SK-N-SH (cell line): ENCODE results near the gene MS4A4A. TPM values are rescaled to one million over a fixed set of nuclear protein-coding genes. Genes with fewer than 3 reads are reported as not detected.

Experiments used
- CTCF ChIA-PET: fragments of 300-600, 350-600 bp; formaldehyde crosslinking; extraction: SDS; loops from one replicate; lab custom pipeline; 2021; lab: Yijun Ruan, JAX
- POLR2A ChIA-PET: fragments of 350-600 bp; sonication (Branson Sonifier 250); formaldehyde crosslinking; extraction: SDS; loops from one replicate; lab custom pipeline; 2020; ENCODE audit warnings: antibody characterized with exemption, inconsistent platforms; lab: Yijun Ruan, JAX
- DNase-seq: peaks from one replicate; pipeline ENCODE4 v3.0.0; 2012
- H2AFZ ChIP-seq: fragments of 200-600 bp; sonication (generic); 2 replicates; pipeline ENCODE4 v1.8.1; 2016; ENCODE audit warnings: antibody characterized with exemption, mild to moderate bottlenecking, low read depth
- H3F3A ChIP-seq: fragments of 200-600 bp; sonication (generic); replicated peaks from 2 replicates; pipeline ENCODE3; 2016; ENCODE audit warnings: antibody characterized with exemption, mild to moderate bottlenecking; ENCODE audit not compliant: insufficient read depth
- H3K27ac ChIP-seq, 2 experiments: fragments of 200-500 bp in 1 of 2; fragments of 200-600 bp in 1 of 2; sonication (Bioruptor generic) in 1 of 2; sonication (generic), shearing (Covaris generic) in 1 of 2; 2 replicates each; pipeline versions ENCODE4 v1.5.1 to v1.6.1; 2014 to 2016; ENCODE audit warnings: low read depth in 2 of 2, inconsistent platforms in 1 of 2, low read length in 1 of 2, mild to moderate bottlenecking in 1 of 2, mixed read lengths in 1 of 2
- H3K27me3 ChIP-seq: fragments of 200-600 bp; sonication (generic), shearing (Covaris generic); 2 replicates; pipeline ENCODE4 v1.6.1; 2016; ENCODE audit warnings: mixed run types; ENCODE audit not compliant: insufficient read depth
- H3K36me3 ChIP-seq, 2 experiments: fragments of 200-500 bp in 1 of 2; fragments of 200-600 bp in 1 of 2; sonication (Bioruptor generic) in 1 of 2; sonication (generic) in 1 of 2; replicated peaks in 1 of 2; 2 replicates each; pipeline versions ENCODE3 to v1.5.1; 2014 to 2016; ENCODE audit warnings: low read length in 1 of 2, mild to moderate bottlenecking in 1 of 2; ENCODE audit not compliant: insufficient read depth in 2 of 2, control insufficient read depth in 1 of 2
- H3K4me1 ChIP-seq, 2 experiments: fragments of 200-500 bp in 1 of 2; fragments of 200-600 bp in 1 of 2; sonication (Bioruptor generic) in 1 of 2; sonication (generic), shearing (Covaris generic) in 1 of 2; 2 replicates each; pipeline versions ENCODE4 v1.5.1 to v1.6.1; 2014 to 2016; ENCODE audit warnings: low read depth in 1 of 2, low read length in 1 of 2, mixed run types in 1 of 2; ENCODE audit not compliant: insufficient read depth in 2 of 2, control insufficient read depth in 1 of 2
- H3K4me2 ChIP-seq: fragments of 200-600 bp; sonication (generic), shearing (Covaris generic); 2 replicates; pipeline ENCODE4 v1.6.1; 2017; ENCODE audit warnings: mixed run types
- H3K4me3 ChIP-seq, 2 experiments: fragments of 200-500 bp in 1 of 2; fragments of 200-600 bp in 1 of 2; sonication (Bioruptor generic) in 1 of 2; sonication (generic), shearing (Covaris generic) in 1 of 2; 2 replicates each; pipeline versions ENCODE4 v1.5.1 to v1.8.1; 2014 to 2016; ENCODE audit warnings: low read depth in 2 of 2, inconsistent platforms in 1 of 2, low read length in 1 of 2, mild to moderate bottlenecking in 1 of 2, mixed read lengths in 1 of 2, moderate library complexity in 1 of 2
- H3K79me2 ChIP-seq: fragments of 200-600 bp; sonication (generic); 2 replicates; pipeline ENCODE4 v1.8.1; 2017; ENCODE audit warnings: mild to moderate bottlenecking; ENCODE audit not compliant: insufficient read depth
- H3K9ac ChIP-seq: fragments of 200-600 bp; sonication (generic); 2 replicates; pipeline ENCODE4 v1.6.1; 2017; ENCODE audit warnings: mixed run types
- H3K9me2 ChIP-seq: fragments of 200-600 bp; sonication (generic); 2 replicates; pipeline ENCODE4 v1.6.1; 2017; ENCODE audit warnings: mixed run types
- H3K9me3 ChIP-seq: fragments of 200-600 bp; sonication (generic); 2 replicates; pipeline ENCODE4 v1.6.1; 2017; ENCODE audit warnings: mixed run types, mild to moderate bottlenecking, moderate library complexity
- H4K20me1 ChIP-seq: fragments of 200-600 bp; sonication (generic); 2 replicates; pipeline ENCODE4 v1.6.1; 2017; ENCODE audit warnings: mild to moderate bottlenecking, mixed run types; ENCODE audit not compliant: insufficient read depth
- EP300 ChIP-seq, 2 experiments: IDR thresholded peaks; 2 replicates each; pipeline versions ENCODE4 v1.4.0 to v1.6.1; 2012; ENCODE audit warnings: borderline replicate concordance in 1 of 2, low read depth in 1 of 2, low read length in 1 of 2
- FOXM1 ChIP-seq: IDR thresholded peaks from 2 replicates; pipeline ENCODE4 v1.4.0; 2012; ENCODE audit warnings: low read depth, mild to moderate bottlenecking
- MXI1 ChIP-seq: IDR thresholded peaks from 2 replicates; pipeline ENCODE4 v1.6.1; 2012; ENCODE audit warnings: mild to moderate bottlenecking, low read depth, low read length, improper control_type of control experiment
- RCOR1 ChIP-seq: fragments of 150-350 bp; IDR thresholded peaks from 2 replicates; pipeline ENCODE4 v1.6.1; 2017; ENCODE audit warnings: antibody characterized with exemption, low read length
- SIN3A ChIP-seq: IDR thresholded peaks from 2 replicates; pipeline ENCODE4 v1.6.1; 2012; ENCODE audit warnings: low read depth, mild to moderate bottlenecking, low read length, moderate library complexity, borderline replicate concordance
- TAF1 ChIP-seq: IDR thresholded peaks from 2 replicates; pipeline ENCODE4 v1.6.1; 2012; ENCODE audit warnings: low read depth, mild to moderate bottlenecking, low read length, moderate library complexity, borderline replicate concordance
- WGBS: methylation state at CpG from one replicate; pipeline ENCODE4 v1.1.6; 2017; ENCODE audit warnings: low lambda C conversion rate; 5-methylcytosine and 5-hydroxymethylcytosine counted together
- polyA plus RNA-seq, 3 experiments: library from polyadenylated mRNA; depleted of rRNA; stranded (reverse); fragments of >200 nt; gene quantifications; 2 replicates each; pipeline ENCODE4 v1.2.3, GENCODE V29; 2012
- TF ChIP-seq, protein P1 (sequence below): fragments of 200-600 bp; sonication (generic); IDR thresholded peaks from 2 replicates; pipeline ENCODE4 v1.6.1; 2017; ENCODE audit warnings: antibody characterized with exemption, mild to moderate bottlenecking, moderate library complexity
- TF ChIP-seq, protein P2 (sequence below): fragments of 150-350 bp; IDR thresholded peaks from 2 replicates; pipeline ENCODE4 v1.6.1; 2016; ENCODE audit warnings: mild to moderate bottlenecking, low read depth, low read length

MS4A4A gene
- polyA plus RNA-seq, 1 of the 3 experiments (the other 2 are of a cell fraction): not detected

- no peak for TF ChIP-seq RCOR1
- TF ChIP-seq, protein P1, sequence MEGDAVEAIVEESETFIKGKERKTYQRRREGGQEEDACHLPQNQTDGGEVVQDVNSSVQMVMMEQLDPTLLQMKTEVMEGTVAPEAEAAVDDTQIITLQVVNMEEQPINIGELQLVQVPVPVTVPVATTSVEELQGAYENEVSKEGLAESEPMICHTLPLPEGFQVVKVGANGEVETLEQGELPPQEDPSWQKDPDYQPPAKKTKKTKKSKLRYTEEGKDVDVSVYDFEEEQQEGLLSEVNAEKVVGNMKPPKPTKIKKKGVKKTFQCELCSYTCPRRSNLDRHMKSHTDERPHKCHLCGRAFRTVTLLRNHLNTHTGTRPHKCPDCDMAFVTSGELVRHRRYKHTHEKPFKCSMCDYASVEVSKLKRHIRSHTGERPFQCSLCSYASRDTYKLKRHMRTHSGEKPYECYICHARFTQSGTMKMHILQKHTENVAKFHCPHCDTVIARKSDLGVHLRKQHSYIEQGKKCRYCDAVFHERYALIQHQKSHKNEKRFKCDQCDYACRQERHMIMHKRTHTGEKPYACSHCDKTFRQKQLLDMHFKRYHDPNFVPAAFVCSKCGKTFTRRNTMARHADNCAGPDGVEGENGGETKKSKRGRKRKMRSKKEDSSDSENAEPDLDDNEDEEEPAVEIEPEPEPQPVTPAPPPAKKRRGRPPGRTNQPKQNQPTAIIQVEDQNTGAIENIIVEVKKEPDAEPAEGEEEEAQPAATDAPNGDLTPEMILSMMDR: no peak
These were observed 49.8 kb upstream of the MS4A4A start (continued) for GRCh38 chr11:60230681-60231080.

DNA sequence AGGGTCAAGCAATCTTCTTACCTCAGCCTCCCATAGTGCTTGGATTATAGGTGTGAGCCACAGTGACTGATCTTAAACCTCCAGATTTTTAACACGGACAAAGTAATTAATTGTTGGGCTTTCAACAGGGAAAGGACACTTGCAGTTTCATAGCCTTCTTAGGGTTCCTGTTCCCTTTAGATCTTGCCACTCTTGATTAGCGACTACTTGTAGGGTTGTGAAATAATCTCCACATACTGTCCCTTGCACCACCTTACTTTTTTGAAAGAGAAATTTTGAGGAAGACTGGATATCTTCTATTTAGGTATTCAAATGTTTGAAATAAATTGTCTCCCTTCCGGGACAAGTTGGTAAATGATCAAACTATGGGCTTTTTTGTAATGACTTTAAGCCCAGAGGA, 45.1 kb upstream of the MS4A4A start:
- H3K9ac ChIP-seq: no peak overlapping the region
- DNase-seq: no peak
- no peak overlapping the region for H3K4me2 ChIP-seq
- H3K4me1 ChIP-seq: no peaks in the 10 kb centered on the region
- H3K36me3 ChIP-seq: no peaks in the 10 kb centered on the region
- no peaks in the 10 kb centered on the region for H3K79me2 ChIP-seq
- H3K4me3 ChIP-seq: no peak overlapping the region
- WGBS: 5% methylated on average over 3 of the region's 3 CpGs
- TF ChIP-seq EP300 (IDR thresholded peaks at IDR 0.05; ENCODE audit: borderline replicate concordance in 1 of 2, low read depth in 1 of 2, low read length in 1 of 2): no peak
- TF ChIP-seq MXI1: no peak
- no peak for TF ChIP-seq FOXM1
- TF ChIP-seq, protein P2, sequence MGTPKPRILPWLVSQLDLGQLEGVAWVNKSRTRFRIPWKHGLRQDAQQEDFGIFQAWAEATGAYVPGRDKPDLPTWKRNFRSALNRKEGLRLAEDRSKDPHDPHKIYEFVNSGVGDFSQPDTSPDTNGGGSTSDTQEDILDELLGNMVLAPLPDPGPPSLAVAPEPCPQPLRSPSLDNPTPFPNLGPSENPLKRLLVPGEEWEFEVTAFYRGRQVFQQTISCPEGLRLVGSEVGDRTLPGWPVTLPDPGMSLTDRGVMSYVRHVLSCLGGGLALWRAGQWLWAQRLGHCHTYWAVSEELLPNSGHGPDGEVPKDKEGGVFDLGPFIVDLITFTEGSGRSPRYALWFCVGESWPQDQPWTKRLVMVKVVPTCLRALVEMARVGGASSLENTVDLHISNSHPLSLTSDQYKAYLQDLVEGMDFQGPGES: no peak
- no peak for TF ChIP-seq SIN3A
- TF ChIP-seq TAF1: no peak
- H3K27ac ChIP-seq: no peak overlapping the region
- H3K9me3 ChIP-seq: no peaks in the 10 kb centered on the region; the same call in 1 of the 2 replicates
- H3F3A ChIP-seq: no peaks in the 10 kb centered on the region
- CTCF ChIA-PET: no interaction called here
- H4K20me1 ChIP-seq: no peaks in the 10 kb centered on the region
- POLR2A ChIA-PET: no interaction called here
- H3K27me3 ChIP-seq: no peaks in the 10 kb centered on the region
- H2AFZ ChIP-seq: no peak overlapping the region
- H3K9me2 ChIP-seq: no peaks in the 10 kb centered on the region; the same call in 1 of the 2 replicates

- Histone ChIP-seq H3K4me1 (no peaks in the 10 kb centered on the region), H3K9ac (no peak overlapping the region), H3K9me2 (no peaks in the 10 kb centered on the region; the same call in 1 of the 2 replicates), H3K36me3 (no peaks in the 10 kb centered on the region), H3K9me3 (no peaks in the 10 kb centered on the region; the same call in 1 of the 2 replicates), H3K27ac (no peak overlapping the region), H2AFZ (no peak overlapping the region), H3K4me2 (no peak overlapping the region), H3K79me2 (no peaks in the 10 kb centered on the region), H3K27me3 (no peaks in the 10 kb centered on the region; the same call in 1 of the 2 replicates), H3F3A (no peaks in the 10 kb centered on the region), H4K20me1 (no peaks in the 10 kb centered on the region), H3K4me3 (no peak overlapping the region)
- ChIA-PET CTCF (interaction anchor here (1.5 kb wide), 1 partner anchor 10 kb away, joined by 3 read pairs; no protein-coding TSS in a partner anchor), POLR2A (no interaction called here)
- WGBS: 11% methylated on average over 5 of the region's 5 CpGs
- DNase-seq: no peak
- no peak for TF ChIP-seq FOXM1
These were observed 39.8 kb upstream of the MS4A4A start for GRCh38 chr11:60240662-60241061.
